ENCODE measurements around the gene SYT10.
"Not testable (repeated sequence)": the region's sequence is repeated elsewhere in the genome, so short reads cannot be mapped to it uniquely, and the experiment has no call there.

Gene SYT10

DNA sequence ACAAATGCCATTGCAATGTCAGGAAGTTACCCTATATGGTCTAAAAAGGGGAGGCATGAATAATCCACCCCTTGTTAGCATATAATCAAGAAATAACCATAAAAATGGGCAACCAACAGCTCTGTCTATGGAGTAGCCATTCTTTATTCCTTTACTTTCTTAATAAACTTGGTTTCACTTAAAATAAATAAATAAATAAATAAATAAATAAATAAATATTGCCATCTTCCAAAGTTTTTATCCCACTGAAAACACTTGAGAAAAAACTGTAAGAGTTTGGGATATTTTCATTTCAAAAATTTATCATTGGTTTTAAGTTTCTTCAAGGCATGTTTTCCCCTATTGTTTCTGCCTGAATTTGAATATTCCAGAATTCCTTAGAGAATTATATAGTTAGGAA lies 89.8 kb downstream of the SYT10 start:
- DNase-seq: no peak

- not testable (repeated sequence) for DNase-seq
These were observed 107.6 kb downstream of the SYT10 start for GRCh38 chr12:33331961-33332398.

GRCh38 chr12:33330940-33331339 lies 108.7 kb downstream of the SYT10 start:
- no peak for DNase-seq

All from SW 1271 (cell line).